ENCODE data around the gene ASB6. TPM values are rescaled to one million over a fixed set of nuclear protein-coding genes. Genes with fewer than 3 reads are reported as not detected.

ASB6 gene
- total RNA-seq, 1 donor from 2014 or later, result 9.2 TPM

- H3K79me2 ChIP-seq (ENCODE audit: low read depth), result no peaks in the 10 kb centered on the region
- H3F3A ChIP-seq (ENCODE audit: low read depth), result peaks cover 41% of the 10 kb centered on the region
- no peaks in the 10 kb centered on the region for H3K36me3 Mint-ChIP-seq
- H3K9me3 ChIP-seq (ENCODE audit: low read depth), result no peaks in the 10 kb centered on the region
- no peaks in the 10 kb centered on the region for H3K36me3 ChIP-seq
- peak overlapping the region; percentile 73 for H3K4me2 ChIP-seq
- no peak overlapping the region for H3K27ac ChIP-seq
- peaks cover 3% of the 10 kb centered on the region for H4K20me1 ChIP-seq (ENCODE audit: low read depth)
- H3K4me1 ChIP-seq, result peaks cover 10% of the 10 kb centered on the region
- H2AFZ ChIP-seq (replicated peaks), result no peak overlapping the region
- no peak overlapping the region for H3K4me3 Mint-ChIP-seq
- DNase-seq (ENCODE audit: low spot score), result no peak
- H3K4me1 Mint-ChIP-seq, result peaks cover 9% of the 10 kb centered on the region
- TF ChIP-seq EZH2phosphoT487 (IDR thresholded peaks at IDR 0.05), result no peak
- TF ChIP-seq, protein P1, sequence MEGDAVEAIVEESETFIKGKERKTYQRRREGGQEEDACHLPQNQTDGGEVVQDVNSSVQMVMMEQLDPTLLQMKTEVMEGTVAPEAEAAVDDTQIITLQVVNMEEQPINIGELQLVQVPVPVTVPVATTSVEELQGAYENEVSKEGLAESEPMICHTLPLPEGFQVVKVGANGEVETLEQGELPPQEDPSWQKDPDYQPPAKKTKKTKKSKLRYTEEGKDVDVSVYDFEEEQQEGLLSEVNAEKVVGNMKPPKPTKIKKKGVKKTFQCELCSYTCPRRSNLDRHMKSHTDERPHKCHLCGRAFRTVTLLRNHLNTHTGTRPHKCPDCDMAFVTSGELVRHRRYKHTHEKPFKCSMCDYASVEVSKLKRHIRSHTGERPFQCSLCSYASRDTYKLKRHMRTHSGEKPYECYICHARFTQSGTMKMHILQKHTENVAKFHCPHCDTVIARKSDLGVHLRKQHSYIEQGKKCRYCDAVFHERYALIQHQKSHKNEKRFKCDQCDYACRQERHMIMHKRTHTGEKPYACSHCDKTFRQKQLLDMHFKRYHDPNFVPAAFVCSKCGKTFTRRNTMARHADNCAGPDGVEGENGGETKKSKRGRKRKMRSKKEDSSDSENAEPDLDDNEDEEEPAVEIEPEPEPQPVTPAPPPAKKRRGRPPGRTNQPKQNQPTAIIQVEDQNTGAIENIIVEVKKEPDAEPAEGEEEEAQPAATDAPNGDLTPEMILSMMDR (IDR thresholded peaks at IDR 0.05), result no peak
- TF ChIP-seq EZH2 (IDR thresholded peaks at IDR 0.05), result no peak
- H3K27ac Mint-ChIP-seq, result no peak overlapping the region
- H3K4me3 ChIP-seq, result no peak overlapping the region
- no peaks in the 10 kb centered on the region for H3K9me3 Mint-ChIP-seq
- peaks cover 28% of the 10 kb centered on the region for H3K27me3 Mint-ChIP-seq (ENCODE audit: insufficient read depth, low read depth)
- H3K9ac ChIP-seq, result no peak overlapping the region
- H3K27me3 ChIP-seq, result peaks cover 54% of the 10 kb centered on the region
These were observed 25.4 kb upstream of the ASB6 start for GRCh38 chr9:129667378-129667777.

DNA sequence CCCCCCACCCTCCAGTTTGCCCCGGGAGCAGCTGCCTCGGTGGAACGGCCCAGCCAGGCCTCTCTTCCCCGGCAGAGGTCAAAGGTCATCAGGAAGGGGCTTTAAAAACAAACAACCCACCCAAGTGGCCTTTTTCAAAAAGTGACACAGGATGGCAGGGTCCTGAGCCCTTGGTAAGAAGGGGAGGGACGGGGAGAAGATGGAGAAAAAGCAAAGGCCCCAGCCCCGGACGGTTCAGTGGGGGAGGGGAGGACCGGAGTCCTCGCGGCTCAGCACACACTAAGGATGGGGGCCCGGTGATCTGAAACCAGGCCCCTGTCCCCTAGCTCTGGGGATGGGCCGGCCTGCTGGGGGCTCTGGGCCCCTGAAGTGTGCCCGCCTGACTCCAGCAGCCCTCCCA, 24.6 kb upstream of the ASB6 start:
- peak; percentile 62 for DNase-seq (ENCODE audit: low spot score)
- Histone ChIP-seq H3K4me2 (peak overlapping the region; percentile 73), H3K36me3 (no peaks in the 10 kb centered on the region), H3K79me2 (ENCODE audit: low read depth) (no peaks in the 10 kb centered on the region), H2AFZ (replicated peaks) (no peak overlapping the region), H3K4me3 (no peak overlapping the region), H3K9me3 (ENCODE audit: low read depth) (no peaks in the 10 kb centered on the region), H4K20me1 (ENCODE audit: low read depth) (peaks cover 3% of the 10 kb centered on the region), H3F3A (ENCODE audit: low read depth) (peaks cover 41% of the 10 kb centered on the region), H3K9ac (no peak overlapping the region), H3K27me3 (peaks cover 56% of the 10 kb centered on the region), H3K27ac (no peak overlapping the region), H3K4me1 (peaks cover 10% of the 10 kb centered on the region)
- TF ChIP-seq, protein P1 (IDR thresholded peaks at IDR 0.05), result no peak
- no peak for TF ChIP-seq EZH2 (IDR thresholded peaks at IDR 0.05)
- TF ChIP-seq EZH2phosphoT487 (IDR thresholded peaks at IDR 0.05), result no peak
- Mint-ChIP-seq H3K27me3 (ENCODE audit: insufficient read depth, low read depth) (peaks cover 31% of the 10 kb centered on the region), H3K36me3 (no peaks in the 10 kb centered on the region), H3K9me3 (no peaks in the 10 kb centered on the region), H3K4me1 (peaks cover 9% of the 10 kb centered on the region), H3K4me3 (no peak overlapping the region), H3K27ac (no peak overlapping the region)

GRCh38 chr9:129665814-129666520, 24.0 kb upstream of the ASB6 start:
- TF ChIP-seq, protein P1 (IDR thresholded peaks at IDR 0.05), result no peak
- TF ChIP-seq EZH2phosphoT487 (IDR thresholded peaks at IDR 0.05) (no peak), EZH2 (IDR thresholded peaks at IDR 0.05) (no peak)
- H3K9me3 Mint-ChIP-seq, result peaks cover 2% of the 10 kb centered on the region
- peaks cover 33% of the 10 kb centered on the region for H3K27me3 Mint-ChIP-seq (ENCODE audit: insufficient read depth, low read depth)
- Histone ChIP-seq H3K79me2 (ENCODE audit: low read depth) (no peaks in the 10 kb centered on the region), H3K36me3 (no peaks in the 10 kb centered on the region), H4K20me1 (ENCODE audit: low read depth) (peaks cover 3% of the 10 kb centered on the region), H3F3A (ENCODE audit: low read depth) (peaks cover 41% of the 10 kb centered on the region), H3K9ac (no peak overlapping the region), H3K27ac (no peak overlapping the region), H3K4me2 (peak overlapping the region; percentile 86), H3K4me1 (peaks cover 10% of the 10 kb centered on the region), H2AFZ (replicated peaks) (no peak overlapping the region), H3K27me3 (peaks cover 56% of the 10 kb centered on the region), H3K4me3 (peak overlapping the region; percentile 49), H3K9me3 (ENCODE audit: low read depth) (no peaks in the 10 kb centered on the region)
- peak; percentile 51 for DNase-seq (ENCODE audit: low spot score)
- peaks cover 9% of the 10 kb centered on the region for H3K4me1 Mint-ChIP-seq
- no peaks in the 10 kb centered on the region for H3K36me3 Mint-ChIP-seq
- no peak overlapping the region for H3K27ac Mint-ChIP-seq
- H3K4me3 Mint-ChIP-seq, result peak overlapping the region; percentile 21

Data from neural progenitor cell (in vitro differentiated cells).